Liver (tissue), 9 donors: Measurements from ENCODE around the gene PIR. TPM values are rescaled to one million over a fixed set of nuclear protein-coding genes. Genes with fewer than 3 reads are reported as not detected.
A peak's percentile ranks its signal among the peaks of the same experiment; 100 is the strongest.

Experiments used
- DNase-seq: peaks from one replicate; pipeline ENCODE4 v3.0.0-alpha.2; 2017; ENCODE audit warnings: low spot score
- H3K27ac ChIP-seq, 2 donors: one replicate each; pipeline ENCODE4 v1.7.0; 2013; ENCODE audit warnings: inconsistent platforms in 2 of 2, low read length in 2 of 2, control low read depth in 1 of 2, low read depth in 1 of 2, mild to moderate bottlenecking in 1 of 2
- H3K27me3 ChIP-seq, 4 donors: one replicate each; pipeline versions ENCODE4 v1.6.1 to v1.7.0; 2013; ENCODE audit warnings: low read length in 3 of 4, inconsistent platforms in 1 of 4, mild to moderate bottlenecking in 1 of 4, moderate library complexity in 1 of 4; ENCODE audit not compliant: control insufficient read depth in 4 of 4, insufficient read depth in 4 of 4
- H3K36me3 ChIP-seq, 4 donors: one replicate each; pipeline versions ENCODE4 v1.6.1 to v1.7.0; 2013; ENCODE audit warnings: low read length in 3 of 4, mild to moderate bottlenecking in 3 of 4, low read depth in 1 of 4, moderate library complexity in 1 of 4; ENCODE audit not compliant: control insufficient read depth in 4 of 4, insufficient read depth in 3 of 4
- H3K4me1 ChIP-seq, 4 donors: one replicate each; pipeline versions ENCODE4 v1.6.1 to v1.7.0; 2013; ENCODE audit warnings: low read length in 3 of 4, mild to moderate bottlenecking in 3 of 4, moderate library complexity in 1 of 4; ENCODE audit not compliant: control insufficient read depth in 4 of 4, insufficient read depth in 4 of 4
- H3K4me3 ChIP-seq, 3 donors: one replicate each; pipeline versions ENCODE4 v1.6.1 to v1.7.0; 2013; ENCODE audit warnings: low read length in 3 of 3, control low read depth in 1 of 3, low read depth in 1 of 3, mild to moderate bottlenecking in 1 of 3
- H3K9ac ChIP-seq, 2 donors: one replicate each; pipeline ENCODE4 v1.7.0; 2013; ENCODE audit warnings: low read length in 2 of 2, mild to moderate bottlenecking in 2 of 2, moderate library complexity in 2 of 2, control low read depth in 1 of 2, low read depth in 1 of 2
- H3K9me3 ChIP-seq, 4 donors: one replicate each; pipeline versions ENCODE4 v1.6.1 to v1.7.0; 2013; ENCODE audit warnings: low read length in 3 of 4; ENCODE audit not compliant: control insufficient read depth in 4 of 4
- CTCF ChIP-seq: fragments of 150-350 bp; IDR thresholded peaks from 2 replicates; pipeline ENCODE4 v1.5.1; 2017; ENCODE audit warnings: improper control_type of control experiment, low read depth, low read length; ENCODE audit not compliant: missing input control
- FOXA2 ChIP-seq: IDR thresholded peaks from 2 replicates; pipeline ENCODE4 v1.6.1; 2016; ENCODE audit warnings: antibody characterized with exemption
- GABPA ChIP-seq, 2 donors: IDR thresholded peaks in 1 of 2; conservative IDR thresholded peaks in 1 of 2; 2 replicates each; pipeline ENCODE4 v1.6.1; 2016; ENCODE audit warnings: antibody characterized with exemption in 2 of 2, mild to moderate bottlenecking in 1 of 2, moderate library complexity in 1 of 2
- JUND ChIP-seq, 2 donors: IDR thresholded peaks; 2 replicates each; pipeline ENCODE4 v1.6.1; 2016; ENCODE audit warnings: antibody characterized with exemption in 2 of 2
- RAD21 ChIP-seq, 2 donors: IDR thresholded peaks; 2 replicates each; pipeline ENCODE4 v1.6.1; 2016; ENCODE audit warnings: antibody characterized with exemption in 2 of 2, mild to moderate bottlenecking in 2 of 2
- SP1 ChIP-seq: IDR thresholded peaks from 2 replicates; pipeline ENCODE4 v1.6.1; 2018; ENCODE audit warnings: antibody characterized with exemption, mild to moderate bottlenecking
- WGBS: extraction: QIAGEN DNeasy Blood & Tissue Kit; methylation state at CpG from one replicate; pipeline ENCODE4 v1.1.7; 2013; 5-methylcytosine and 5-hydroxymethylcytosine counted together
- polyA plus RNA-seq, 2 donors: library from polyadenylated mRNA; stranded (reverse) in 1 of 2; unstranded in 1 of 2; fragments of 200-250 nt in 1 of 2; fragments of >200 nt in 1 of 2; fragmentation: Nextera tagmentation in 1 of 2; extraction: Ambion mirVana in 1 of 2; gene quantifications; one replicate each; pipeline versions ENCODE4 v1.2.1 to v1.2.3, GENCODE V29; 2013 to 2015
- total RNA-seq, 2 donors: library from RNA; depleted of rRNA; stranded (reverse); fragments of >200 nt; gene quantifications; one replicate each; pipeline ENCODE4 v1.2.3, GENCODE V29; 2014
- donor health status: healthy.
- donor health status: healthy.
- donor health status: healthy.
- donor health status: healthy.
- donor health status: healthy.

PIR gene
- total and polyA plus RNA-seq, 4 donors: 9.0 to 24.7 (median 17.0) TPM

- TF ChIP-seq JUND (IDR thresholded peaks at IDR 0.05) (peak in 1 of 2 donors; percentile 27), SP1 (no peak), GABPA (IDR thresholded peaks at IDR 0.05 in 1 of 2, conservative IDR thresholded peaks at IDR 0.05 in 1 of 2) (no peak), RAD21 (IDR thresholded peaks at IDR 0.05) (peak; percentile 71 to 91), CTCF (peak; percentile 74), FOXA2 (no peak)
- no peaks in the 10 kb centered on the region for H3K27me3 ChIP-seq
- H3K9ac ChIP-seq: peak overlapping the region in 1 of 2 donors; percentile 13
- WGBS: 38% methylated on average over 3 of the region's 3 CpGs
- H3K9me3 ChIP-seq: no peaks in the 10 kb centered on the region
- H3K27ac ChIP-seq: no peak overlapping the region
- peak; percentile 65 for DNase-seq
- peaks cover 0 to 2% (median 0%) of the 10 kb centered on the region in 4 donors for H3K36me3 ChIP-seq
- H3K4me3 ChIP-seq: no peak overlapping the region
- peaks cover 0 to 3% (median 0%) of the 10 kb centered on the region in 4 donors for H3K4me1 ChIP-seq
Measured at GRCh38 chrX:15471028-15471427, 22.1 kb downstream of the PIR start.

GRCh38 chrX:15469613-15470012 lies 23.5 kb downstream of the PIR start:
- no peaks in the 10 kb centered on the region for H3K36me3 ChIP-seq
- no peak for TF ChIP-seq CTCF
- WGBS: 100% methylated on average over 1 of the region's 1 CpG
- H3K4me3 ChIP-seq: no peak overlapping the region
- H3K27me3 ChIP-seq: no peaks in the 10 kb centered on the region
- H3K9me3 ChIP-seq: no peaks in the 10 kb centered on the region
- DNase-seq: no peak
- peaks cover 0 to 3% (median 0%) of the 10 kb centered on the region in 4 donors for H3K4me1 ChIP-seq
- H3K27ac ChIP-seq: no peak overlapping the region
- H3K9ac ChIP-seq: no peak overlapping the region

- Histone ChIP-seq H3K27ac (no peak overlapping the region), H3K27me3 (no peaks in the 10 kb centered on the region), H3K9ac (no peak overlapping the region), H3K9me3 (no peaks in the 10 kb centered on the region), H3K4me1 (peaks cover 0 to 3% (median 0%) of the 10 kb centered on the region in 4 donors), H3K36me3 (no peaks in the 10 kb centered on the region), H3K4me3 (no peak overlapping the region)
- TF ChIP-seq CTCF (peak; percentile 27), RAD21 (IDR thresholded peaks at IDR 0.05) (peak; percentile 73 to 85), GABPA (IDR thresholded peaks at IDR 0.05 in 1 of 2, conservative IDR thresholded peaks at IDR 0.05 in 1 of 2) (no peak)
- DNase-seq: no peak
- WGBS: 20% methylated on average over 4 of the region's 4 CpGs
Measured at GRCh38 chrX:15468036-15468435, 25.1 kb downstream of the PIR start.
